ENCODE measurements around the gene PIK3CG. TPM values are rescaled to one million over a fixed set of nuclear protein-coding genes. Genes with fewer than 3 reads are reported as not detected.

PIK3CG gene
- 0.23 and 0.36 TPM in 2 replicates for total RNA-seq

DNA sequence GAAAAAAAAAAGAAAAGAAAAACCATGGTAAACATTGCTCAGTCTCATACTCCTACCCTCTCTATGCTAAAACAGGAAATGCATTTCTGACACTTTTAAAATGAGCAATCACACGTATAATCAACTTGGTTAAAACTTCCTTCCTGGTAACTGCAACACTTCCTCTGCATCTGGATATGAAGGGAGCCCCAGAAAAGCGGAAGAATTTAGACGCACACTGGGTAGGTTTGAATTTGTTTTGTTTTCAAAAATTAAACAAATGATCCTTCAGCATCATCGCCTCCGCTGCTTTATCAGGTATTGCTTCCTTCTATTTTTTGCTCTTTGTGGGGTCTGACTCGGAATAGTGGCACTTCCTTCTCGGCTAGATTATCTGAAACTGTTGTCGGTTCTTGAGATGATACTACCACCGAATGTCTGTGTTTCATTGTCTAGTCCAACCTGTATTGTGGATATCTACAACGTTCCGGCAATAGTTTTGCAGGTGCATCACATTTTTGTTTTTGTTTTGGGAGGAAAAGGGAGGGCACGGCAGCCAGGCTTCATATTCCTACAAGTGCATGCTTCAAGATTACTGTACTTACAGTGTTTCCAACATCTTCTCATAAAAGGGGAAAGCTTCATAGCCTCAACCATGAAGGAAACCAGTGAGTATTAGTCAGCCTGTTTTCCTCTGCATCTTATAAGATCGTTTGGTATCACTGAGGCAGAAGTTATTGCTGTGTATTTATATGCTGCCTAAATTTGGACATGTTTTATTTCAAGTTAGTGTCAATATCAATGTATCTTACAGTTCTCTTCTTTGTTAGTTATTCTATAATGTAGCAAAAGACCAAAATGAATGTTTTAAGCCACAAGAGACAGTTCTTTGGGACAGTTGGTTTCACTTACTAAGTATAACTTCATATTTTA lies at the start of gene PIK3CG:
PIK3CG (plus strand) TSS at position 153 of the 912 bp plus-strand sequence. CDS start 2,280 bp downstream, outside the sequence.
- DNase-seq (ENCODE audit: low read depth), result no peak
- TF ChIP-seq, protein P1, sequence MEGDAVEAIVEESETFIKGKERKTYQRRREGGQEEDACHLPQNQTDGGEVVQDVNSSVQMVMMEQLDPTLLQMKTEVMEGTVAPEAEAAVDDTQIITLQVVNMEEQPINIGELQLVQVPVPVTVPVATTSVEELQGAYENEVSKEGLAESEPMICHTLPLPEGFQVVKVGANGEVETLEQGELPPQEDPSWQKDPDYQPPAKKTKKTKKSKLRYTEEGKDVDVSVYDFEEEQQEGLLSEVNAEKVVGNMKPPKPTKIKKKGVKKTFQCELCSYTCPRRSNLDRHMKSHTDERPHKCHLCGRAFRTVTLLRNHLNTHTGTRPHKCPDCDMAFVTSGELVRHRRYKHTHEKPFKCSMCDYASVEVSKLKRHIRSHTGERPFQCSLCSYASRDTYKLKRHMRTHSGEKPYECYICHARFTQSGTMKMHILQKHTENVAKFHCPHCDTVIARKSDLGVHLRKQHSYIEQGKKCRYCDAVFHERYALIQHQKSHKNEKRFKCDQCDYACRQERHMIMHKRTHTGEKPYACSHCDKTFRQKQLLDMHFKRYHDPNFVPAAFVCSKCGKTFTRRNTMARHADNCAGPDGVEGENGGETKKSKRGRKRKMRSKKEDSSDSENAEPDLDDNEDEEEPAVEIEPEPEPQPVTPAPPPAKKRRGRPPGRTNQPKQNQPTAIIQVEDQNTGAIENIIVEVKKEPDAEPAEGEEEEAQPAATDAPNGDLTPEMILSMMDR (conservative IDR thresholded peaks at IDR 0.05; ENCODE audit: low read depth, low read length), result no peak
- no peak within 1 kb of the TSS for H3K4me3 ChIP-seq (ENCODE audit: low read depth, low read length)

DNA sequence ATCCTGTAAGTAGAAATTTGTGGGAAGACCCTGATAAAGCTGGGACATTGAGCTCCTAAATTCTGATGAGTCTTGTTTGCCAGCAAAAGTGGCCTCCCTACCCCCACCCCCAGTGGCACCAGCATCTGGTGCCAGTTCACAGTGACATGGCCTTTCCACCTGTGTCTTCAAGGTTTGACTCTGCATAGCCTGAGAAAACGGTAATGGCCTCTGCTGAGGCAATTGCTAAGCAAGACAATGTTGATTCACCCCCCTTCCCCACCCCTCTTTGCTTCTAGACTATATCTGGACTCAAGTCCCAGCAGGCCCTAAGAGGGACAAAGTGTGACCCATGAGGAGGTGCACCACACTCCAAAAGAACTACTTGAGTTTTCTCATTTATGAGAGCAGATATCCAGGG lies 48.0 kb upstream of the PIK3CG start:
- TF ChIP-seq, protein P1 (conservative IDR thresholded peaks at IDR 0.05; ENCODE audit: low read depth, low read length), result no peak
- H3K4me3 ChIP-seq (ENCODE audit: low read depth, low read length), result no peak overlapping the region
- DNase-seq (ENCODE audit: low read depth), result no peak

GRCh38 chr7:106818736-106819135 lies 46.3 kb upstream of the PIK3CG start:
- H3K4me3 ChIP-seq (ENCODE audit: low read depth, low read length), result no peak overlapping the region
- DNase-seq (ENCODE audit: low read depth), result no peak
- TF ChIP-seq, protein P1 (conservative IDR thresholded peaks at IDR 0.05; ENCODE audit: low read depth, low read length), result no peak

- no peak overlapping the region for H3K4me3 ChIP-seq (ENCODE audit: low read depth, low read length)
- TF ChIP-seq, protein P1 (conservative IDR thresholded peaks at IDR 0.05; ENCODE audit: low read depth, low read length), result no peak
- DNase-seq (ENCODE audit: low read depth), result no peak
These were observed 45.5 kb upstream of the PIK3CG start for GRCh38 chr7:106819546-106819945.

GRCh38 chr7:106820321-106821217 lies 44.5 kb upstream of the PIK3CG start:
- no peak overlapping the region for H3K4me3 ChIP-seq (ENCODE audit: low read depth, low read length)
- TF ChIP-seq, protein P1 (conservative IDR thresholded peaks at IDR 0.05; ENCODE audit: low read depth, low read length), result no peak
- no peak for DNase-seq (ENCODE audit: low read depth)

GRCh38 chr7:106823631-106824030 lies 41.5 kb upstream of the PIK3CG start:
- TF ChIP-seq, protein P1 (conservative IDR thresholded peaks at IDR 0.05; ENCODE audit: low read depth, low read length), result no peak
- DNase-seq (ENCODE audit: low read depth), result no peak
- H3K4me3 ChIP-seq (ENCODE audit: low read depth, low read length), result no peak overlapping the region
